Left ventricle myocardium superior (tissue), 1 donor: ENCODE results near the gene RASGRP3. TPM values are rescaled to one million over a fixed set of nuclear protein-coding genes. Genes with fewer than 3 reads are reported as not detected.
"Not testable (repeated sequence)": the region's sequence is repeated elsewhere in the genome, so short reads cannot be mapped to it uniquely, and the experiment has no call there.

Source experiments
- ATAC-seq: fragments of 200-7000 bp; cut with Tn5 transposase; one replicate; pipeline ENCODE4 v1.9.1; 2020; ENCODE audit warnings: mild to moderate bottlenecking, moderate library complexity
- DNase-seq: peaks from one replicate; pipeline ENCODE4 v3.0.0-alpha.2; 2020
- intact Hi-C: fragments of 100-400 bp; cut with micrococcal nuclease; formaldehyde crosslinking; loops from one replicate; pipeline ENCODE4 v1.11.0; 2022
- total RNA-seq: library from RNA; stranded (reverse); fragmentation: NEBNext Ultra II Directional; extraction: Animal tissue kit (Norgen Biotek cat#: 25700); gene quantifications from one replicate; pipeline ENCODE4 v1.2.1, GENCODE V29; 2021
- donor health status: DM: no; HTN: yes; CAD: no; lungs with severe emphysema.

The RASGRP3 gene
- total RNA-seq, 1 donor from 2014 or later = 53.8 TPM

GRCh38 chr2:33451825-33452224 is 24.6 kb upstream of the RASGRP3 start:
- ATAC-seq (no peak), DNase-seq (no peak)
- intact Hi-C loops = no loop called here

- intact Hi-C loops = no loop called here
- ATAC-seq (no peak), DNase-seq (no peak)
Measured at GRCh38 chr2:33452545-33452944, 23.9 kb upstream of the RASGRP3 start.

DNA sequence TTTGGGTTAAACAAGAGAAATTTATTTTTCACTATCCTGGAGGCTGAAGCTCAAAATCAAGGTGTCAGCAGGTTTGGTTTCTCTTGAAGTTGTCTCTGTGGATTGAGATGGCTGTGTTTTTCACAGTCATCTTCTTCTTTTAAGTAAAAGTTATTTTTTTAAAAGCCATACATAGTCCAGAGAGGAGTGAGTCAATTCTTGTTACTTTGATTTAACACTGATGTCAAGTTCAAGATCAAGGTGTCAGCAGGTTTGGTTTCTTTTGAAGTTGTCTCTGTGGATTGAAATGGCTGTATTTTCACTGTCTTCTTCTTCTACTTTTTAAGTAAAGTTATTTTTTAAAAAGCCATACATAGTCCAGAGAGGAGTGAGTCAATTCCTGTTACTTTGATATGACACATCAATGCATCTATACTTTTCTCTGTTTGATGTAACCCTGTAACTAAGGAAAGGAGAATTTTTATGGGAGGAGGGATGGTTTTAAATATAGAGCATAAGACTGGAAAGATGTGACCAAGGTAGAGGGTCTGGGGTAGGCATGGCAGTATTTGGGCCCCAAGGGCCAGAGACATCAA is 22.5 kb upstream of the RASGRP3 start:
- intact Hi-C loops = no loop called here
- ATAC-seq (no peak), DNase-seq (no peak)

DNA sequence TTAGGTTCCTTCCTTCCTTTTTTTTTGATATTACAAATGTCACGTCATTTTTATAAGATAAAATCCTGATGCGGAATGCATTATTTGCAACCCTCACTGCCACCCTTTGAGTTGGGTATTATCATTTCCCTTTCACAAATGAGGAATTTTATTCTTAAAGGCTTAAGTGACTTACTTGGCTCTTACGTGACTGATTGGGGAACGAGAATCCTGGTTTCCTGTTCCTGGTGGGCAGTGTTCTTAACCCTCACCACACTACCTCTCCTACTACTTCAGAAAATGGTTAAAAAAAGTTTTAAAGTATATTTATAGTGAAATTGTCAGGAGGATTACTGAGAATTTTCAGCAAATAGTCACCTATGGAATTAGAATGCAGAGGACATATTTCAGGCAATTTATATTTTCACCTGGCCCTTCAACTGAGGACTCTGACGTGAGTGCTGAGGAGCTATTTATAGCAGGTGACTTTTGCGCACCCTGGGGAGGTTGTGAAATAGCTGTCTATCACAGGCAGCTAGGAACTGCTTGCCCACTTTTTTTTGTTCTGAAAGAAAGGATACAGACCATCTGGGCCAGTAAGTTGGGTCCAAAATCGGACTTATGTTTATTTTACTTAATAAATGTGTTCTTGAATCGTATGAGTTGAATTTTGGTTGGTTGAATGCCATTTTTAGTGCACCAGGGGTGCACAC is 18.7 kb upstream of the RASGRP3 start:
- intact Hi-C loops = no loop called here
- ATAC-seq = peak; percentile 95
- DNase-seq = peak; percentile 62

DNA sequence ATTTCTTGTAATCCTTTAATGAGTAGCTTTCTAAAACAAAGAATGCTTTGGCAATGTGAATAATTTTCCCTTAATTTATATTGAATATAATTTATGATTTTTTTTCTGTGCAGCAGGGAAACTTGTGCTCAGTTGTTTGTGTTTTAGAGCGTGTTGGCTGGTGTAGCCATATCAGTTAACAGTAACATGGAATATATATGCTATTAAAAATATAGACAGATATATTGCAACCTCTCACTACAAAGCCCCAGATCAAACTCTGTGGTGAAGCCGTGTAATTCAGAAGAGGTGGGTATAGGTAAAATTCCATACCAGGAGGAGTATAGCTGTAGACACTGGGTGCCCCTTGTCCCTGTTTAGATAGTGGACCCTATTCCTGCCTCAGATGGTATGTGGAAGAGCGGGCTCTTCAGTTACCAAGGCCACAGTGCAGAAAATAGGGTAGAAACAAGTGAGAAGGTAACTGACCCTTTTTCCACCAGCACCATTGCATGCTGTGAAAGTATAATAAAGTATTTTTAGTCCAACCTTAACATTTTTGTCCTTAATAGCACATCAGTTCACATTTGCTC is 18.1 kb upstream of the RASGRP3 start:
- ATAC-seq = peak; percentile 74
- no peak for DNase-seq
- intact Hi-C loops = no loop called here

GRCh38 chr2:33459745-33460144 is 16.7 kb upstream of the RASGRP3 start:
- DNase-seq (no peak), ATAC-seq (no peak)
- intact Hi-C loops = no loop called here

- intact Hi-C loops, ATAC-seq, DNase-seq: not testable (repeated sequence)
Measured at GRCh38 chr2:33462512-33462911, 13.9 kb upstream of the RASGRP3 start.

- ATAC-seq = no peak
- DNase-seq = no peak
- intact Hi-C loops = no loop called here
Measured at GRCh38 chr2:33467413-33467812, 9.0 kb upstream of the RASGRP3 start.

- DNase-seq (no peak), ATAC-seq (no peak)
- intact Hi-C loops = no loop called here
Measured at GRCh38 chr2:33469238-33469637, 7.2 kb upstream of the RASGRP3 start.

DNA sequence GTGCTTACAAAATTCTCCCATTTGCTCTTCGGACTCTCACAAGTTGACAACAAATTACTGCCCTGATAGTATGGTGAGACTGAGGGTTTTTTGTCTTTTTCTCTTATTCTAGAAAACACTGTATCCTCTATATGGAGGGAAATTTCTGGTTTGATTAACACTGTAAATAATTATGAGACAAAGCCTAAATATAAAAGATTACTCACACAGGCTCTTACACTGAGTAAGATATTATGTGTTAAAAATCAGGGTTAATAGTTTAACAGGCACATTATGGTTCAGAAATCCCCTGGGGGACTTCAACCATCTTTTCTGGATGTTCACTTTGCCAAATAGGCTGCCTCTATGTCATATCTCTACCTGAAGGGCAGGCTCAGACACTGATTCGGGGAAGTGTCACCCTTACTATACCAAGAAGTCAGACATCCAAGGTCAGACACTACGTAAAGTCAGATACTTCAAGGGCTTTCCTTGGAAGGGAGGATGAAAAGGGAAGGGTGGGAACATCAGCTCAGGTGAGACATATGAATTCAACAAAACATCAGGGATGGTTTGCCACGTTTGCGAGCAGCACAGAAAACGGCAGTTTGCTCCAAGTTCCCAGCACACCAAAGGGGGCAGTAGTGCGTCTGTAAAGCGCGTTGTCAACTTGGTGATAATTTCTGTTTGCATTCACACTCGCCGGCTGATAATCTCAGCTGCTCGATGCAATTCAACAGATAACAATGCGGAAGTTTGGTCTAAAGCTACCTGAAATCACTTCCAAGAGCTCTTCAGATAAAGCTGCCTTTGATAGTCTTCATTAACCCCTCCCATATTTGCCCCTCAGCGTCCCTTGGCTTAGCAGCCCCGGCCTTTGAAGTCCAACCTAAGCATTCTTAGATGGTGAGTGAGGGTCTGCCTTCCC is 972 bp upstream of the RASGRP3 start:
- intact Hi-C loops = no loop called here
- ATAC-seq (peak; percentile 62), DNase-seq (peak; percentile 76)

GRCh38 chr2:33476793-33477190 is 343 bp downstream of the RASGRP3 start:
- ATAC-seq = no peak
- no peak for DNase-seq
- intact Hi-C loops = no loop called here

DNA sequence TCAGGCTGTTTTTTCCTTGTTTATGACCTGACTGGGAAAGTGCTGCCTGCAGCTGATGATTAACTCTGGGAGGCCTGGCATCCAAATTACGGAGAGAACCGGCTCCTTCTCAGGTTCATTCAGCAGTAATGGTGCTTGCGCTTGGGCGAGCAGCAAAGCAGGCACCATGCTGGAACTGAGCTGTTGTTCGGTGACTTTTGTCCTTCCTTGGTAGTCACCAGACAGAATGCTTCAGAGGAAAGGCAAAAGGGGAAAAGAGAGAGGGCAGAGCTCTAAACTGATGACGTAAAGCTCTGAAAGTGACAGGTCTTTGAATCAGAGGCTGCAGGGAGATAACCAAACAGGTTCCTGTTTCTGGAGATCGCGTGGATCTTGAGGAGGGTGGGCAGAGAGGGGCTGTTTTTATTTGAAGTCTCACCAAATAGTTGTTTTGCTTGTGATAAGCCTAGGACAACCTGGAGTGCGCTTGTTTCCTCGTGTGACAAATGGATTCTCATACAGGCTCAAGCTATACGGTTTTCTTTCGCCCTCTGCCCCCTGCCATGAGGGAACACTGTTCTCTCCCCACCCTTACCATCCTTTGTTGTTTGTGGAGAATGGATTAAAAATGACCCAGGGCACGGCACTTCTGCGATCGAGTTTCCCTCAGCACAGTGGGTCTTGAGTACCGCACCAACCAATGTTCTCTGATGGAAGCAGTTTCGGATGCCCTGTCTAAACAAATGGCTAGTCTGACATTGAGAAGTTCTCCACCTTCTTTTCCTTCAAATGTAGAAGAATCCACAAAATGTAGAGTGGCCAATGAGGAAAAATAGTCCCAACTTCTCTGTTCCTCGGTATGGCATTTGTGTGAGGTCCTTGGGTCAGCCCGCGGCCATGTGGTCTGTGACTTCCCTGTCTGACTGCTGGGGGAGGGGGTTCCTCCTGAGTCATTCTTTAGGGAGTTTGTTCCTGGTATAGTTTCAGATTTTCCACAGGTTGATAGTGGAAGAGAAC is 1.3 kb downstream of the RASGRP3 start:
- ATAC-seq (peak; percentile 3), DNase-seq (peak; percentile 55)
- intact Hi-C loops = no loop called here

- peak; percentile 32 for DNase-seq
- peak; percentile 21 for ATAC-seq
- intact Hi-C loops = no loop called here
Measured at GRCh38 chr2:33478968-33479731, 2.7 kb downstream of the RASGRP3 start.

DNA sequence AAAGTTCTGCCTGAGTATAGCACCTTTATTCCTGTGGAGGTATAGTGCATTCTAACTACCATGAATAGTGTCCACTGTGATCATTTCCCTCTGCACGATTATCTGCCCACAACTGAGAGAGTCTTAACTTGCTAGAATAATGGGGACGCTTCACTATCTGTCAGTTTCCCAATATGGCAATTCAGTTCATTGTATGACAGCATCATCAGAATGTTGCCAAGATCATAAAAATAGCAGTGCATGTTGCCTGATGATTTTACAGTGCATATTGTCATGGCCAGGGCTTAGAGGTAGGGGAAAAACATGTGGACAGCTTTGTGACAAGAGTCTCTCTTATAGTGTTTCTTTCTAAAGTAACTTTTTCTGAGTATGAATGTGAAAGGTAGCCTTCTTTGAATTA is 6.1 kb downstream of the RASGRP3 start:
- ATAC-seq = peak; percentile 66
- no peak for DNase-seq
- intact Hi-C loops = loop anchor here (10.0 kb wide), 1 partner anchor 52 kb away; no protein-coding TSS in a partner anchor

DNA sequence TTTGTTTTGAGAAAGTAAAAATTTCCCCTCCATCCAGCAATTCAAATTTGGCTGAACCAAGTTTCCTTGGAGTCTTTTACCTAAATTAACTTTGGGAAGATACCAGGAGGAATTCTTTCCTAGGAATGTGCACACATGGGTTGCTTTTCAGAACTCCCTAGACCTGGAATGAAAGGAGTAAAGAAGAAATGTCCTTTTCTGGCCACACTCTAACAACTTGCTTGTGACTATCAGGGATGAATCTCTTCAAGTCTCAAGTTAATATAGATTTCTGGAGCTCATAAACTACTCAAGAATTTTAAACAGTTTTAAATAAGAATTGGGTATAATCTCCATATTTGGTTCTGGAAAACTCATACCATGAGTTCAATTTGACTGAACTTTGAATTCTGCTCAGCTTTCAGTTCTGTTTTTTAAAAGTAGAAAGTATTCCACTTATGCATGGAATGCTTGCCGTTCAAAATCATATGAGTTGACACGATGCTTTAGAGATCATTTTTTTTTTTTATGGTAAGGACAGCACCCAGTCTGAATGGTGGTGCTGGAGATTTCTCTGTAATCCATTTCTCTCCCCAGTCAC is 7.7 kb downstream of the RASGRP3 start:
- DNase-seq (no peak), ATAC-seq (no peak)
- intact Hi-C loops = loop anchor here (10.0 kb wide), 1 partner anchor 51 kb away; no protein-coding TSS in a partner anchor

- ATAC-seq = no peak
- DNase-seq = no peak
- intact Hi-C loops = loop anchor here (10.0 kb wide), 1 partner anchor 50 kb away; no protein-coding TSS in a partner anchor
Measured at GRCh38 chr2:33485051-33485450, 8.6 kb downstream of the RASGRP3 start.

- intact Hi-C loops = loop anchor here (10.0 kb wide), 1 partner anchor 48 kb away; no protein-coding TSS in a partner anchor
- ATAC-seq = no peak
- no peak for DNase-seq
Measured at GRCh38 chr2:33486544-33486943, 10.1 kb downstream of the RASGRP3 start.
